Ovary (tissue), 9 donors: ENCODE results near the gene QSER1. TPM values are rescaled to one million over a fixed set of nuclear protein-coding genes. Genes with fewer than 3 reads are reported as not detected.

Source experiments
- DNase-seq, 5 donors: peaks; one replicate each; pipeline ENCODE4 v3.0.0-alpha.2; 2019 to 2020
- H3K27ac ChIP-seq, 2 donors: fragments of 200-600 bp; one replicate each; pipeline versions ENCODE4 v1.5.1 to v1.8.0; 2019 to 2022
- H3K27me3 ChIP-seq: fragments of 200-600 bp; one replicate; pipeline ENCODE4 v1.8.0; 2022
- H3K36me3 ChIP-seq: fragments of 200-600 bp; sonication (generic); one replicate; pipeline ENCODE4 v1.5.1; 2019
- H3K4me1 ChIP-seq: one replicate; pipeline ENCODE4 v1.8.1; 2013; ENCODE audit warnings: mild to moderate bottlenecking, moderate library complexity; ENCODE audit not compliant: insufficient read depth
- H3K4me3 ChIP-seq: fragments of 200-600 bp; sonication (generic); one replicate; pipeline ENCODE4 v1.5.1; 2017
- H3K9me3 ChIP-seq, 2 donors: fragments of 200-600 bp in 1 of 2; sonication (generic) in 1 of 2; one replicate each; pipeline versions ENCODE4 v1.5.1 to v1.8.1; 2013 to 2019; ENCODE audit warnings: mild to moderate bottlenecking in 1 of 2, moderate library complexity in 1 of 2
- CTCF ChIP-seq, 3 donors: fragments of 450-650 bp in 2 of 3; fragments of 200-600 bp in 1 of 3; IDR thresholded peaks; one replicate each; pipeline versions ENCODE4 v1.5.1 to v1.8.0; 2016 to 2022; ENCODE audit warnings: antibody characterized with exemption in 3 of 3, mild to moderate bottlenecking in 1 of 3
- EP300 ChIP-seq: sonication (generic); formaldehyde crosslinking; IDR thresholded peaks from one replicate; pipeline ENCODE4 v1.6.1; 2017; ENCODE audit warnings: antibody characterized with exemption
- POLR2A ChIP-seq: fragments of 450-650 bp; IDR thresholded peaks from one replicate; pipeline ENCODE4 v1.6.1; 2017; ENCODE audit warnings: antibody characterized with exemption, mild to moderate bottlenecking, moderate library complexity
- WGBS, 3 donors: extraction: QIAGEN DNeasy Blood & Tissue Kit in 1 of 3; methylation state at CpG; one replicate each; pipeline versions ENCODE4 v1.1.5 to v1.1.7; 2013 to 2017; 5-methylcytosine and 5-hydroxymethylcytosine counted together
- intact Hi-C, 4 donors: fragments of 100-400 bp; cut with DNase I; formaldehyde crosslinking; loops; one replicate each; pipeline versions ENCODE4 v1.11.0 to v1.15.1; 2022 to 2023
- polyA plus RNA-seq, 2 donors: library from polyadenylated mRNA; stranded (reverse); fragments of 200-250 nt in 1 of 2; fragments of 350-450 nt in 1 of 2; fragmentation: Illumina TruSeq in 1 of 2; extraction: RNeasy Lipid Tissue Mini Kit (QIAGEN cat#74804) in 1 of 2; gene quantifications; one replicate each; pipeline ENCODE4 v1.2.3, GENCODE V29; 2013 to 2014
- total RNA-seq, 7 donors: library from RNA; depleted of rRNA in 2 of 7; stranded (reverse); fragments of >200 nt in 2 of 7; fragmentation: NEBNext Ultra II Directional in 3 of 7; extraction: Animal tissue kit (Norgen Biotek cat#: 25700) in 3 of 7; gene quantifications; one replicate each; pipeline versions ENCODE4 v1.1.0 to v1.2.4, GENCODE V29; 2016 to 2023
- donor health status: DM: no; HTN: no; CAD: no; lungs with moderate emphysema.
- donor health status: DM: no; HTN: no; CAD: no.
- donor health status: Bipolar disorder and iron deficiency.
- donor health status: DM: yes; HTN: yes; CAD: no.
- donor health status: DM: no; HTN: no; CAD: no.
- donor health status: DM: yes; HTN: yes; CAD: no.

The QSER1 gene
- total and polyA plus RNA-seq, 9 donors, result 7.4 to 50.1 (median 36.5) TPM

- H3K4me1 ChIP-seq, result peaks cover 6% of the 10 kb centered on the region
- no peak for DNase-seq
- WGBS, 3 donors, result 45 to 65% (median 62%) methylated on average over 1 of the region's 1 CpG
- H3K4me3 ChIP-seq, result no peak overlapping the region
- H3K9me3 ChIP-seq, result no peaks in the 10 kb centered on the region
- H3K27me3 ChIP-seq, result no peaks in the 10 kb centered on the region
- intact Hi-C loops, result no loop called here
- H3K36me3 ChIP-seq, result no peaks in the 10 kb centered on the region
- no peak overlapping the region for H3K27ac ChIP-seq
- TF ChIP-seq POLR2A, result no peak
- no peak for TF ChIP-seq EP300
- TF ChIP-seq CTCF (IDR thresholded peaks at IDR 0.05), result no peak
Observed at GRCh38 chr11:32895471-32895870, 2.9 kb downstream of the QSER1 start.

GRCh38 chr11:32897103-32897502, 4.5 kb downstream of the QSER1 start:
- Histone ChIP-seq H3K4me3 (no peak overlapping the region), H3K9me3 (no peaks in the 10 kb centered on the region), H3K4me1 (peaks cover 6% of the 10 kb centered on the region), H3K27ac (no peak overlapping the region), H3K36me3 (no peaks in the 10 kb centered on the region), H3K27me3 (no peaks in the 10 kb centered on the region)
- no peak for DNase-seq
- intact Hi-C loops, result no loop called here
- WGBS, 3 donors, result 76 to 84% (median 79%) methylated on average over 1 of the region's 1 CpG
- no peak for TF ChIP-seq POLR2A
- TF ChIP-seq EP300, result no peak
- no peak for TF ChIP-seq CTCF (IDR thresholded peaks at IDR 0.05)

DNA sequence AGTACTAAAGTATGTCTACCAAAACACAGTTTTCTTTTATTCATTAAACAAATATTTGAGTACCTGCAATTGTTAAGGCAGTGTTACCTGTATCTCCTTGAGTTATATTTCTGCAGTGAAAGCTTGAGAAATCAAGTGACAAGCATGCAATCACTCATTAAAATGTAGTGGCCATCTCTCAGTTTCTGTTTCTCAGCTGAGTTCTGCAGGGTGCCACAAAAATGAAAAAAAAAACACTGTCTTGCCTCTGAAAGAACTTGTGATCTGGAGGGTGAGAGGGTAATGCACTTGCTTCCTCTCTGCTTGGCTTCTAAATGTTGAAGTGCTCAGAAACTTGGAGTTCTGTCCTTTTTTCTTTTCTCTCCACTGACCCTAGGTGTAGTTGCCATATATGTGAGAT, 6.8 kb downstream of the QSER1 start:
- TF ChIP-seq POLR2A (no peak), EP300 (no peak), CTCF (IDR thresholded peaks at IDR 0.05) (no peak)
- H3K27me3 ChIP-seq, result no peaks in the 10 kb centered on the region
- intact Hi-C loops, result no loop called here
- no peaks in the 10 kb centered on the region for H3K9me3 ChIP-seq
- H3K36me3 ChIP-seq, result no peaks in the 10 kb centered on the region
- no peak overlapping the region for H3K4me3 ChIP-seq
- H3K4me1 ChIP-seq, result peaks cover 6% of the 10 kb centered on the region
- H3K27ac ChIP-seq, result no peak overlapping the region
- DNase-seq, result no peak

GRCh38 chr11:32902089-32902665, 9.6 kb downstream of the QSER1 start:
- Histone ChIP-seq H3K9me3 (no peaks in the 10 kb centered on the region), H3K27me3 (no peaks in the 10 kb centered on the region), H3K4me3 (no peak overlapping the region), H3K4me1 (peaks cover 5% of the 10 kb centered on the region), H3K27ac (no peak overlapping the region), H3K36me3 (no peaks in the 10 kb centered on the region)
- WGBS, 3 donors, result 92 to 98% (median 92%) methylated on average over 4 of the region's 4 CpGs
- intact Hi-C loops, result no loop called here
- no peak for DNase-seq
- no peak for TF ChIP-seq CTCF (IDR thresholded peaks at IDR 0.05)
- no peak for TF ChIP-seq POLR2A
- no peak for TF ChIP-seq EP300
